Ishikawa (cell line): Measurements from ENCODE around the gene MARCKS.

Experiments used
- CEBPB ChIP-seq: IDR thresholded peaks from 2 replicates; pipeline ENCODE4 v1.6.1; 2012
- EP300 ChIP-seq: IDR thresholded peaks from 2 replicates; pipeline ENCODE4 v1.6.1; 2012; ENCODE audit warnings: borderline replicate concordance
- TAF1 ChIP-seq: IDR thresholded peaks from 2 replicates; pipeline ENCODE4 v1.6.1; 2012; ENCODE audit warnings: low read depth, mild to moderate bottlenecking
- TCF12 ChIP-seq: IDR thresholded peaks from 2 replicates; pipeline ENCODE4 v1.6.1; 2012; ENCODE audit warnings: low read depth
- YY1 ChIP-seq: IDR thresholded peaks from 2 replicates; pipeline ENCODE4 v1.6.1; 2012; ENCODE audit warnings: low read depth
- TF ChIP-seq, protein P1 (sequence below): IDR thresholded peaks from 2 replicates; pipeline ENCODE4 v1.6.1; 2012
- TF ChIP-seq, protein P2 (sequence below): IDR thresholded peaks from 2 replicates; pipeline ENCODE4 v1.6.1; 2012
- TF ChIP-seq, protein P3 (sequence below): IDR thresholded peaks from 2 replicates; pipeline ENCODE4 v1.6.1; 2012; ENCODE audit warnings: low read depth, mild to moderate bottlenecking

DNA sequence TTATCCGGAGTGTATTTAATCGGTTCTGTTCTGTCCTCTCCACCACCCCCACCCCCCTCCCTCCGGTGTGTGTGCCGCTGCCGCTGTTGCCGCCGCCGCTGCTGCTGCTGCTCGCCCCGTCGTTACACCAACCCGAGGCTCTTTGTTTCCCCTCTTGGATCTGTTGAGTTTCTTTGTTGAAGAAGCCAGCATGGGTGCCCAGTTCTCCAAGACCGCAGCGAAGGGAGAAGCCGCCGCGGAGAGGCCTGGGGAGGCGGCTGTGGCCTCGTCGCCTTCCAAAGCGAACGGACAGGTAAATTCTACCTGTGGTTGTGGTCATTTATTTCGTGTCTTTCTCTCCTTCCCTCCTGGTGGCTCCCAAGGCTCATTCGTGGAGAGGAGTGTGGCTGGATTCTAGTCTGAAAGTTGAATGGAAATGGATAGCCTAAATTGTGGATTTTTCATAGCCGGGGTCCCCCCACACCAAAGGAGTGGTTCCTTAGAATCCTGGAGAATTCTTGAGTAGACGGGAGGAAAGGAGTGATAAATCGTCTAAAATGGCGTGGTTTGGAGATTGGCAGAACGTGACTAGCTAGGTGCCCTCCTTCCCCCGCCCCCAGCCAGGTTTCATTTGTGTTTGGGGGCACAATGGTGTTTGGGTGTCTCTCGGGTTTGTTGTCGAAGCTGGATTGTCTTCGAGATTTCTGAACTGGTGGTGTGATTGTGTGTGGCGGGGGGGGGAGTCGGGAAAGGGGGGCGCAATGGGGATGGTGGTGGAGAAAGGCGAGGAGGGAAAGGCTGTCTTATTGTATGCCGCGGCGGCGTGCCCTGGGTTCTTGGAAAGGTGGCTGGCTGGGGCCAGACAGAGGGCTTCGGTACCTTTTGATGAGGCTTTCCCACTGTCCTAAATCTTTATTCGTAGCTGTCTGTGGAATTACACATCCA, 673 bp downstream of the MARCKS start:
- no peak for TF ChIP-seq TAF1
- no peak for TF ChIP-seq TCF12
- no peak for TF ChIP-seq CEBPB
- TF ChIP-seq, protein P1, sequence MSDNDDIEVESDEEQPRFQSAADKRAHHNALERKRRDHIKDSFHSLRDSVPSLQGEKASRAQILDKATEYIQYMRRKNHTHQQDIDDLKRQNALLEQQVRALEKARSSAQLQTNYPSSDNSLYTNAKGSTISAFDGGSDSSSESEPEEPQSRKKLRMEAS, result peak; percentile 28; the same call in 1 of the 2 replicates
- peak; percentile 57; the same call in 1 of the 2 replicates for TF ChIP-seq YY1
- TF ChIP-seq, protein P2, sequence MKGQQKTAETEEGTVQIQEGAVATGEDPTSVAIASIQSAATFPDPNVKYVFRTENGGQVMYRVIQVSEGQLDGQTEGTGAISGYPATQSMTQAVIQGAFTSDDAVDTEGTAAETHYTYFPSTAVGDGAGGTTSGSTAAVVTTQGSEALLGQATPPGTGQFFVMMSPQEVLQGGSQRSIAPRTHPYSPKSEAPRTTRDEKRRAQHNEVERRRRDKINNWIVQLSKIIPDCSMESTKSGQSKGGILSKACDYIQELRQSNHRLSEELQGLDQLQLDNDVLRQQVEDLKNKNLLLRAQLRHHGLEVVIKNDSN, result no peak
- TF ChIP-seq, protein P3, sequence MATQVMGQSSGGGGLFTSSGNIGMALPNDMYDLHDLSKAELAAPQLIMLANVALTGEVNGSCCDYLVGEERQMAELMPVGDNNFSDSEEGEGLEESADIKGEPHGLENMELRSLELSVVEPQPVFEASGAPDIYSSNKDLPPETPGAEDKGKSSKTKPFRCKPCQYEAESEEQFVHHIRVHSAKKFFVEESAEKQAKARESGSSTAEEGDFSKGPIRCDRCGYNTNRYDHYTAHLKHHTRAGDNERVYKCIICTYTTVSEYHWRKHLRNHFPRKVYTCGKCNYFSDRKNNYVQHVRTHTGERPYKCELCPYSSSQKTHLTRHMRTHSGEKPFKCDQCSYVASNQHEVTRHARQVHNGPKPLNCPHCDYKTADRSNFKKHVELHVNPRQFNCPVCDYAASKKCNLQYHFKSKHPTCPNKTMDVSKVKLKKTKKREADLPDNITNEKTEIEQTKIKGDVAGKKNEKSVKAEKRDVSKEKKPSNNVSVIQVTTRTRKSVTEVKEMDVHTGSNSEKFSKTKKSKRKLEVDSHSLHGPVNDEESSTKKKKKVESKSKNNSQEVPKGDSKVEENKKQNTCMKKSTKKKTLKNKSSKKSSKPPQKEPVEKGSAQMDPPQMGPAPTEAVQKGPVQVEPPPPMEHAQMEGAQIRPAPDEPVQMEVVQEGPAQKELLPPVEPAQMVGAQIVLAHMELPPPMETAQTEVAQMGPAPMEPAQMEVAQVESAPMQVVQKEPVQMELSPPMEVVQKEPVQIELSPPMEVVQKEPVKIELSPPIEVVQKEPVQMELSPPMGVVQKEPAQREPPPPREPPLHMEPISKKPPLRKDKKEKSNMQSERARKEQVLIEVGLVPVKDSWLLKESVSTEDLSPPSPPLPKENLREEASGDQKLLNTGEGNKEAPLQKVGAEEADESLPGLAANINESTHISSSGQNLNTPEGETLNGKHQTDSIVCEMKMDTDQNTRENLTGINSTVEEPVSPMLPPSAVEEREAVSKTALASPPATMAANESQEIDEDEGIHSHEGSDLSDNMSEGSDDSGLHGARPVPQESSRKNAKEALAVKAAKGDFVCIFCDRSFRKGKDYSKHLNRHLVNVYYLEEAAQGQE, result no peak
- no peak for TF ChIP-seq EP300
